ENCODE measurements around the gene DAPL1. TPM values are rescaled to one million over a fixed set of nuclear protein-coding genes. Genes with fewer than 3 reads are reported as not detected.

The DAPL1 gene
- total RNA-seq, 6 experiments from 2014 or later: not detected

DNA sequence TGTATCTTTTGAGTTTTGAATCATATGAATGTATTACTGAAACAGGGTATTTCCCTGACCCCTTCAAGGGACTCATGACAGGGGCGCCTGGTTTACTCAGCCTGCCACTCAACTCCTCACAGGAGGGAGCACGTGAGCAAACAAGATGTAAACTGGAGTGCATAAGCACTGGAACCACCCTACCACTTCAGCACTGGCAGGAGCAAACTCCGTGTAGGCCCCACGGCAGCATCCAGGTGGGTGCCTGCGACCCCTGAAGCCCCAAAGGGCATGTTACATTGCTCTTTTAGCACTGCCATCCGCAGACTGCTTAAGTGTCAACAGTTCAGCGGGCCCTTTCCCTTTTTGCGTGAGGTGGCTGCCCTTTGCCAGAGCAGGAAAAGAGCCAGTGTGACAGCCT is 8.2 kb upstream of the DAPL1 start:
- DNase-seq (no peak), ATAC-seq (no peak)
- intact Hi-C loops (cut with DNase I): no loop called here
- H3K4me1 ChIP-seq: no peaks in the 10 kb centered on the region
- H3K36me3 ChIP-seq: no peaks in the 10 kb centered on the region
- H3K27me3 ChIP-seq: no peaks in the 10 kb centered on the region
- 88% methylated on average over 3 of the region's 8 CpGs for WGBS (ENCODE audit: insufficient coverage, low coverage, low lambda C conversion rate, missing lambda C conversion rate)
- H3K27ac ChIP-seq: no peak overlapping the region
- no peak for TF ChIP-seq POLR2A (IDR thresholded peaks at IDR 0.05)
- TF ChIP-seq, protein P1, sequence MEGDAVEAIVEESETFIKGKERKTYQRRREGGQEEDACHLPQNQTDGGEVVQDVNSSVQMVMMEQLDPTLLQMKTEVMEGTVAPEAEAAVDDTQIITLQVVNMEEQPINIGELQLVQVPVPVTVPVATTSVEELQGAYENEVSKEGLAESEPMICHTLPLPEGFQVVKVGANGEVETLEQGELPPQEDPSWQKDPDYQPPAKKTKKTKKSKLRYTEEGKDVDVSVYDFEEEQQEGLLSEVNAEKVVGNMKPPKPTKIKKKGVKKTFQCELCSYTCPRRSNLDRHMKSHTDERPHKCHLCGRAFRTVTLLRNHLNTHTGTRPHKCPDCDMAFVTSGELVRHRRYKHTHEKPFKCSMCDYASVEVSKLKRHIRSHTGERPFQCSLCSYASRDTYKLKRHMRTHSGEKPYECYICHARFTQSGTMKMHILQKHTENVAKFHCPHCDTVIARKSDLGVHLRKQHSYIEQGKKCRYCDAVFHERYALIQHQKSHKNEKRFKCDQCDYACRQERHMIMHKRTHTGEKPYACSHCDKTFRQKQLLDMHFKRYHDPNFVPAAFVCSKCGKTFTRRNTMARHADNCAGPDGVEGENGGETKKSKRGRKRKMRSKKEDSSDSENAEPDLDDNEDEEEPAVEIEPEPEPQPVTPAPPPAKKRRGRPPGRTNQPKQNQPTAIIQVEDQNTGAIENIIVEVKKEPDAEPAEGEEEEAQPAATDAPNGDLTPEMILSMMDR (IDR thresholded peaks at IDR 0.05): no peak
- H3K9me3 ChIP-seq: no peaks in the 10 kb centered on the region
- no peak overlapping the region for H3K4me3 ChIP-seq

DNA sequence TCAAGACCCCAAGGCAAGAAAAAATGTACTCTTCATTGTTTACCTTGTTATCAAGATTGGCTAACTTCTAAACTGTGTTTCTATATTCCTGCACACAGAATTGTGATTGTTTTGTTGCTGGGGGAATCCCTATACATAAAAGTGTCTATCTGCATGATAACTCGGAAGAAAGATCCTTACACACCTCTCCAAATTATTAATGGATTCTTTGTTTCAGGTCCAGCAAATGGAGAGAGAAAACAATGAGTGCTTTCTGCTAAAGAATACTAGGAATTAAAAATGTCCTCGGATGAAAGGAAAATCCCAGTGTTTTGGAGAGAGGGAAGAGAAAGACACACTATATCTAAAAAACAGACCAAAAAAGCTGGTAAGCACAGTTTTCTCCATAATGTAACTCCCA is 6.2 kb upstream of the DAPL1 start:
- ATAC-seq (no peak), DNase-seq (no peak)
- Histone ChIP-seq H3K4me3 (no peak overlapping the region), H3K9me3 (no peaks in the 10 kb centered on the region), H3K27ac (no peak overlapping the region), H3K36me3 (no peaks in the 10 kb centered on the region), H3K4me1 (no peaks in the 10 kb centered on the region), H3K27me3 (no peaks in the 10 kb centered on the region)
- intact Hi-C loops (cut with DNase I): no loop called here
- WGBS (ENCODE audit: insufficient coverage, low coverage, low lambda C conversion rate, missing lambda C conversion rate): 71% methylated on average over 2 of the region's 2 CpGs
- TF ChIP-seq, protein P1 (IDR thresholded peaks at IDR 0.05): no peak
- no peak for TF ChIP-seq POLR2A (IDR thresholded peaks at IDR 0.05)

- Histone ChIP-seq H3K9me3 (no peaks in the 10 kb centered on the region), H3K36me3 (no peaks in the 10 kb centered on the region), H3K4me1 (peaks cover 0 to 8% (median 3%) of the 10 kb centered on the region in 4 donors), H3K27ac (no peak overlapping the region), H3K27me3 (no peaks in the 10 kb centered on the region), H3K4me3 (no peak overlapping the region)
- ATAC-seq (no peak), DNase-seq (no peak)
- WGBS (ENCODE audit: insufficient coverage, low coverage, low lambda C conversion rate, missing lambda C conversion rate): 73% methylated on average over 2 of the region's 2 CpGs
- TF ChIP-seq, protein P1 (IDR thresholded peaks at IDR 0.05): no peak
- TF ChIP-seq POLR2A (IDR thresholded peaks at IDR 0.05): no peak
- intact Hi-C loops (cut with DNase I): no loop called here
These were observed 1.5 kb downstream of the DAPL1 start for GRCh38 chr2:158796652-158797051.

DNA sequence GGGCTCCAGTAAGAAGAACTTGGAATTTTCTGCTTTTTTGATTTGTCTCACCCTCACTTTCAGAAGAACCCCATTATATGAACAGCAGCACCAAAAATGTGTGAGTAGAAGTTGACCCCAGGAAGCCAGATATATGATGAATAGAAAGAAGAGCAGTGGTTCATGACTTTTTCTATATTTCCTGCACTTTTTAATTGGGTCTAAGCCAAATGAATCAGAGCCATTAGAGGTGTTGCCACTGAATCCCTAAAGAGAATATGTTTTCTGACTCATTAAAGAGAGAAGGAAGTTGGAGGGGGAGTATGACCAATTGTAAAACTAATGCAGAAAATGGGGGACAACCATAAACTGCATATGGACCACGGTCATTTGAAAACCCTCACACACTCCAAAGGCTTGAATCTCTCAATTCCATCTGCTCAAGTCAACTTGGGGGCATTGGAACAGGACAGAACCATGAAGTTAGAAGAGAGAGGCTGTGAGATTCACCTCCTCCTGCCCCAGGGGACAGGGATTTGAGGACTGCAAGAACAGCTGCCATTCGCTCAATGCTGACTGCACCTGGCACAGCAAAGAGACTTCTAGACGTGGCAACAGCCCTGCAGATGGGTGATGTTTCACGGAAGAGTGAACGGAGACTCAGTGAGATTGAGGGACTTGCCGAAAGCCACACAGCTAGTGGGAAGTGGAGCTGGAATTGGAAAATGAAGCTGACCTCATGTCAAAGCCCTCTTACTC is 3.0 kb downstream of the DAPL1 start:
- Histone ChIP-seq H3K27me3 (no peaks in the 10 kb centered on the region), H3K9me3 (no peaks in the 10 kb centered on the region), H3K36me3 (no peaks in the 10 kb centered on the region), H3K4me1 (peaks cover 0 to 8% (median 3%) of the 10 kb centered on the region in 4 donors), H3K4me3 (no peak overlapping the region), H3K27ac (no peak overlapping the region)
- WGBS (ENCODE audit: insufficient coverage, low coverage, low lambda C conversion rate, missing lambda C conversion rate): 79% methylated on average over 6 of the region's 6 CpGs
- no peak for ATAC-seq
- DNase-seq: no peak
- TF ChIP-seq POLR2A (IDR thresholded peaks at IDR 0.05): no peak
- TF ChIP-seq, protein P1 (IDR thresholded peaks at IDR 0.05): no peak
- intact Hi-C loops (cut with DNase I): no loop called here

All from right lobe of liver (tissue), 6 donors.